KOPT-K1 (cell line): ENCODE data around the gene FRMPD4.

ENCODE experiments used
- H3K27ac ChIP-seq: fragments of 200-600 bp; sonication (generic); 2 replicates; pipeline ENCODE4 v1.5.1; 2016; ENCODE audit warnings: antibody characterized with exemption, mild to moderate bottlenecking, low read depth, low read length; ENCODE audit not compliant: poor library complexity, severe bottlenecking
- H3K36me3 ChIP-seq: fragments of 200-600 bp; sonication (generic); 2 replicates; pipeline ENCODE4 v1.5.1; 2017; ENCODE audit warnings: antibody characterized with exemption, mild to moderate bottlenecking, low read length, moderate library complexity; ENCODE audit not compliant: insufficient read depth
- H3K9me3 ChIP-seq: fragments of 200-600 bp; sonication (generic); 2 replicates; pipeline ENCODE4 v1.5.1; 2017; ENCODE audit warnings: antibody characterized with exemption, low read length, mild to moderate bottlenecking; ENCODE audit not compliant: insufficient read depth, poor library complexity, severe bottlenecking

Gene FRMPD4

DNA sequence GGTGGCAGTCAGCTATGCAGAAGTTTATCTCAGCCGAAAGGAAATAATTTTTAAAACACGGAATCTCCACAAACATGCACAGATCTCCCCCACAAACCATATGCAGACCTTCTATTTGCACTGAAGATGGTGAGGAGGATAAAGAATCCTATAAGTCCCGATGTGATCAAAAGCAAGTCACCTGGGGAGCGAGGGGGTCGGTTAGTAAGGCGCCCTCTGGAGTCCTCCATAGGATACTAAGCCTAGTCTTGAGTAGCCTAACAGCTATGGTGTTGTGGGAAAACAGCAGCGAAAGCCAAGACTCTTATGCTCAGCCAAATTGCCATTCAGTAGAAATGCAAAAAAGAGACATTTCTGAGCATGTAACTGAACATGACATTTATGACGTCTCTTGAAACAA, 210.9 kb downstream of the FRMPD4 start:
- Histone ChIP-seq H3K27ac (no peak overlapping the region), H3K36me3 (no peaks in the 10 kb centered on the region), H3K9me3 (no peaks in the 10 kb centered on the region)

- H3K36me3 ChIP-seq: no peaks in the 10 kb centered on the region
- H3K27ac ChIP-seq: no peak overlapping the region
- no peaks in the 10 kb centered on the region for H3K9me3 ChIP-seq
These were observed 214.6 kb downstream of the FRMPD4 start for GRCh38 chrX:12352922-12353321.

DNA sequence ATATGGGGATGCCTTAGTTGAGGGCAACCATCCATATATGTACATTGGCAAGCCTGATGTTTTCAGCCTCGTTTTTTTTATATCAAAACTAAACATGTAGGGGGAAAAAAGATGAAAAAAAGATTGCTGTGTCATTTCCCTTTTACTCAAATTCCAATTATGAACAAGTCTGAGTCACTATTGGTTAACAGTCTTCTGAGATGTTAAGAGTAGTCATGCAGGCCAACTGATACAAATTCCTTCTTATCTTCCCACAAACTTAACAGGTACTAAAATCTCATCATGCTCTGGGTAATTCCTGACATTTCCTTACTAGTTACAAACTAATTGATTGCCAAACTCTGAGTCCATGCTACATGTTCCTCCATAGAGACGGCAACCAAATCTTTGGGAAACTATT, 222.1 kb downstream of the FRMPD4 start:
- Histone ChIP-seq H3K9me3 (no peaks in the 10 kb centered on the region), H3K27ac (no peak overlapping the region), H3K36me3 (no peaks in the 10 kb centered on the region)

DNA sequence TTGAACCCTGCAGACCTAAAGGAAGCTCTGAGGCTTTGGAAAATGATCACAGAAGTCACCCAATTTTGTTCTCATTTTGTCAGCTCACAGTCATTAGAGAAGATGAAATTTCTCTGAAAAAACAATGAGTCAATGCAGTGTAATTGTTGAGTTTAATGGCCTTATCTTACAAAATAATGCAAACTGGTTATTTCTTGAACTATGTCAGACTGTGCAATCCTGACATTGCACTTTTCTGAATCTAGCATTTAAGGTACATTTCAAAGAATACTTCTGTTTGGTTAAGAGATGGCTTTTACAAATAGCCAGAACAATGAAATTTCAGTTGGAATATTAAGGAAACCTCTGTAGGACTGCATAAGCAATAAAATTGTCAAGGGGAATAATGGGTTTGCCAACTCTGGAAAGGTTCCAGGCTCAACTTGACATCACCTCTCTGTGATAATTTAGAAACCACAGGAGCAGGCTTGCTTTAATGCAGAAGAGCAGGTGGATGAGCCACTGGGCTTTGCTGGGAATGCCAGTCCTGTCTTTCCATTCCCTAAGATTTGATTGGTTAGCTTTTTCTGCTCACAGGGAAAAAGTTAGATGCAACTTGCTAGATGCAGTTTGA, 222.8 kb downstream of the FRMPD4 start:
- Histone ChIP-seq H3K27ac (no peak overlapping the region), H3K9me3 (no peaks in the 10 kb centered on the region), H3K36me3 (no peaks in the 10 kb centered on the region)

DNA sequence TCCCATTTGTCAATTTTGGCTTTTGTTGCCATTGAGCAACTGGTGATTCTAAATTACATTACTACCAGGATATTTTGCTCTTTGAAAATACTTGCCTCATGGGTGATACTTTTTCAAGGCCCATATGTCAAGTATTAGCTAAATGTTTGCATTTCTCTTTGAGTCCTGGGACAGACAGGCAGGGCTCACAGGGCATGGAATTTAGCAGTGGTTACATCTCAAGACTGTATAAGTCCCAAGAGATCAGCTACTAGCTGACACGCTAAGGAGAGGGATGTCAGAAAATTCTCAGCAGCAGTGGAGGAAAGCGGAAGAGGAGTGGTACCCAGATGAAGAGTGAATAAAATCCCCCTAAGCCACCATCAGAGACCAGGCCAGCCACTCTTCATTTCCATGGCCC, 224.9 kb downstream of the FRMPD4 start:
- H3K9me3 ChIP-seq: no peaks in the 10 kb centered on the region
- no peak overlapping the region for H3K27ac ChIP-seq
- no peaks in the 10 kb centered on the region for H3K36me3 ChIP-seq

DNA sequence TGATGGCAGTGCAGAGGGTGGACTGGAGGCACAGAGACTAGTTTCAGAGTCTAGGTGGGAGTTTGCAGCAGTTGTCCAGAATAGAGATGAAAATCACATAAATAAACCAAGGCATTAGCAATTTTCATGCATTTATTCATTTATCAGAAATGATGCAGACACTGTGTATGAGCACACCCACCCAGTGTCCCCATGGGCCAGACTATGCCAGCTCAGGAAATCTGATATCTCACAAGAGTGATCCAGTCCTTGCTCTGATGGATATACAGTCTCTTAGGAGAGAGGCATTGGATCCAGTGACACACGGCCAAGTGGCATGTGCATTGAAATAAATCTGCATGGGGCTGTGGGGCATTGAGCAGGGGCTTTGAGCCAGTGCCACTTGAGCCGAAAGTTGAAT, 228.2 kb downstream of the FRMPD4 start:
- no peak overlapping the region for H3K27ac ChIP-seq
- no peaks in the 10 kb centered on the region for H3K9me3 ChIP-seq
- H3K36me3 ChIP-seq: no peaks in the 10 kb centered on the region

DNA sequence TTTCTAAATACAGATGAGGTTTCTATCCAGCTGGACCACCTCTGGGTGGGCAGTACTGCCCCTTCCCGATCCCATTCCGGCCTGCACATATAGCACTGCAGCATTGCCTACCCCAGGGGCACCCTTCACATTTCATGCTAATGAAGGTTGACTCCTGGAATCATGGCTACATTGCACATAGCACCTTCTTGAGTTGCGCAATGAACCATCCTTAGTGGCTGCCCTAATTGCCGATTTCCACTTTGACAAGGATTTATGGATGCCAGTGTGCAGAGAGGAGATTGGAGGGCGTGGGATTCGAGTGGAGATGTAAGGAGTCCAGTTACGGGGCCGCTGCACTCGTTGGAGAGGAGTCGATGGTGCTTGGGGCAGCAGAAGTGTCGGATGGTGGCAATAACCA, 229.0 kb downstream of the FRMPD4 start:
- Histone ChIP-seq H3K27ac (no peak overlapping the region), H3K9me3 (no peaks in the 10 kb centered on the region)

GRCh38 chrX:12370497-12370986, 232.3 kb downstream of the FRMPD4 start:
- no peak overlapping the region for H3K27ac ChIP-seq
- H3K9me3 ChIP-seq: no peaks in the 10 kb centered on the region
- no peaks in the 10 kb centered on the region for H3K36me3 ChIP-seq

More for the DNA sequence above, 229.0 kb downstream of the FRMPD4 start:
- no peaks in the 10 kb centered on the region for H3K36me3 ChIP-seq

DNA sequence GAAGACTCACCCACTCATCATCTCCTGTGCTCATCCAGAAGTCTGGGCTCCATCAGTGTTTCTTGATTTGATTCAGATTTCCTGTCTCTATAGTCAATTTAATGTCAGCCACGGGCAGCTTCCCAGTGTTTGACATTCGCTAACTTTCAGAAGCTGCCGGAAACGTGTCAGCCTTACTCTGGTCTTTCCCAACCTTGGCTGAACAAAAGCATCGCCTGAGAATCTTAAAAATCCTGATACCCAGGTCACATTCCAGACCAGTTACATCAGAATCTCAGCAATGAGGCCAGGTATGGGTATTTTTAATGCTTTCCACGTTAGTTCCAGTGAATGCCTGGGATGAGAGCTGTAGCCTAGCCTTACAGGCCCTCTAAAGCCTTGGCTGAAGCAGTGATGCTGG, 233.8 kb downstream of the FRMPD4 start:
- Histone ChIP-seq H3K27ac (no peak overlapping the region), H3K9me3 (no peaks in the 10 kb centered on the region), H3K36me3 (no peaks in the 10 kb centered on the region)

DNA sequence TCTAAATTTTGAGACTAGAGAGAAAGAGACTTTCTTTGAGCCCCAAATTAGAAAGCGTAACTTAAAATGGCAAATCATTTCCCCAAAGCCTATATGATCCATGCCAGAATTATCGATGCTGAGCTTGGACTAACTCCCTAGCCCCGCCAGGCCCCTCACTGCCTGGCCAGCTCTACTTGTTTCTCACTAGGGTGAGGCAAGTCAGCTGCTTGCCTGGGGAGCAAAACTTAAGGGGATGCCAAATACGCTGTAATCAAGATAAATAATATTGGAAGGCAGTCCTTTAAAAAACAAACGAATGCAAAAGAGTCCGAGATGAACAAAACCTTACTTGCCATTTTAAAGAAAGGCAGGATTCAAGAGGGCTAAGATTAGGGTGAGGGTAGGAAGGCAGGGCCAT, 236.0 kb downstream of the FRMPD4 start:
- Histone ChIP-seq H3K27ac (no peak overlapping the region), H3K36me3 (no peaks in the 10 kb centered on the region), H3K9me3 (no peaks in the 10 kb centered on the region)

- no peak overlapping the region for H3K27ac ChIP-seq
- H3K36me3 ChIP-seq: no peaks in the 10 kb centered on the region
- H3K9me3 ChIP-seq: no peaks in the 10 kb centered on the region
These were observed 240.0 kb downstream of the FRMPD4 start for GRCh38 chrX:12378253-12378652.

DNA sequence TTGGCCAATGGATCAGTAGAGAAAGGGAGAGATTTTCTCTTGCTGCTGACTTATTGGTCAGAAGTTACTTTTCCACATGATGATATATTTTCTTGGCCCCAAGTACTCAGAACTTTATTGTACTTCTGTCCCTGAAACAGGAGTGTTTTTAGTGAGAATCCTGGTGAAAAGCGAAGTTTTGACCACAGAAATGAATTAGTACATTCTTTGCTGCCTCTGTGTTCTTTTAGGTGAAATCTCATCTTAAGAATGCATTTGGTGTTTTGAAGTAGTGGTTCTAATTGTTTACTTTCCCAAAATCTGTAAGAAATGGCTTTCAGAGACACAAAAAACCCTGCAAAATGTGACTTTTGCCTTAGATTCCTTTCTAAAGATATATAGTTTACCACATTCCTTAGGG, 240.4 kb downstream of the FRMPD4 start:
- H3K27ac ChIP-seq: no peak overlapping the region
- no peaks in the 10 kb centered on the region for H3K9me3 ChIP-seq
- no peaks in the 10 kb centered on the region for H3K36me3 ChIP-seq

- no peaks in the 10 kb centered on the region for H3K36me3 ChIP-seq
- H3K9me3 ChIP-seq: no peaks in the 10 kb centered on the region
- H3K27ac ChIP-seq: no peak overlapping the region
These were observed 241.4 kb downstream of the FRMPD4 start for GRCh38 chrX:12379671-12380070.

- Histone ChIP-seq H3K36me3 (no peaks in the 10 kb centered on the region), H3K27ac (no peak overlapping the region), H3K9me3 (no peaks in the 10 kb centered on the region)
These were observed 244.9 kb downstream of the FRMPD4 start for GRCh38 chrX:12383196-12383595.

- Histone ChIP-seq H3K9me3 (no peaks in the 10 kb centered on the region), H3K27ac (no peak overlapping the region)
These were observed 252.0 kb downstream of the FRMPD4 start for GRCh38 chrX:12390301-12390700.

DNA sequence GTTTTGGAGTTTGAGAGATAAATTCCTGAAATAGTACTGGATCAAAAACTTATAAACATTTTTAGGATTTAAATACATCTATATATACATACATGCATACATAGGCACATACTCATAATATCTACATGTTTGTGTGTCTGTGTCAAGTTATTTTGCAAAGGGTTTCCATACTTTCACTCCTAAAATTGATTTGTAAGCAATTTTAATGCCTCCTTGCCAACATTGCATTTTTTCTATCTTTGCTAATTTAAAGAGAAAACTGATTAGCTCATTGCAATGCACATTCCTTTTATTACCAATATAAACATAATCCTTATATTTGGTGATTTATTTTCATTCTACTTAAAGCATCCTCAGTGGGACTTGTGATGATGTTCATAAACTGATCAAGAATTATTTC, 258.3 kb downstream of the FRMPD4 start:
- H3K27ac ChIP-seq: no peak overlapping the region

More at GRCh38 chrX:12390301-12390700, 252.0 kb downstream of the FRMPD4 start:
- no peaks in the 10 kb centered on the region for H3K36me3 ChIP-seq

More for the DNA sequence above, 258.3 kb downstream of the FRMPD4 start:
- Histone ChIP-seq H3K9me3 (no peaks in the 10 kb centered on the region), H3K36me3 (no peaks in the 10 kb centered on the region)
